GM18520 (cell line): Measurements from ENCODE around the gene LRP11.
"Not testable (repeated sequence)": the region's sequence is repeated elsewhere in the genome, so short reads cannot be mapped to it uniquely, and the experiment has no call there.

Source experiments
- ATAC-seq: cut with Tn5 transposase; IDR thresholded peaks from one replicate; pipeline ENCODE4 v1.9.1; 2021; ENCODE audit not compliant: unreplicated experiment

Gene LRP11

DNA sequence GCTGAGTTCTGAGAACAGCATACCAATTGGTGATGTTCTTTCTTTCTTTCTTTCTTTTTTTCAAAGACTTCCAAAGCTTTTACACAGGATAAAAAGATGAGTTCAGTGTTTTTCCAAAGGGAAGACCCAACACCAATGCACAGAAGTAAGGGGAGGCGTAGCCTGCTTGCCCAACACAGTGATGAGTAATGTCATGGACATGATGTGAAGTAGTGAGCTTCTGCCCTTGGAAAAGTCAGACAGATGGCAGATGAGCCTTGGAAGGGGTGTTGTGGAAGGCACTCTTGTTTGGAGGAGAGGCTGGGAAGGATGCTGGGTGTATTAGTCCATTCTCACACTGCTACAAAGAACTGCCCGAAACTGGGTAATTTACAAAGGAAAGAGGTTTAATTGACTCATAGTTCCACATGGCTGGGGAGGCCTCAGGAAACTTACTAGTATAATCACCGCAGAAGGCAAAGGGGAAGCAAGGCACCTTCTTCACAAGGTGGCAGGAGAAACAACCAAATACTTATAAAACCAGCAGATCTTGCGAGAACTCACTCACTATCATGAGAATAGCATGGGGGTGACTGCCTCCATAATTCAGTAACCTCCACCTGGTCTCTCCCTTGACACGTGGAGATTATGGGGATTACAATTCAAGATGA, 12.6 kb downstream of the LRP11 start:
- no peak for ATAC-seq

DNA sequence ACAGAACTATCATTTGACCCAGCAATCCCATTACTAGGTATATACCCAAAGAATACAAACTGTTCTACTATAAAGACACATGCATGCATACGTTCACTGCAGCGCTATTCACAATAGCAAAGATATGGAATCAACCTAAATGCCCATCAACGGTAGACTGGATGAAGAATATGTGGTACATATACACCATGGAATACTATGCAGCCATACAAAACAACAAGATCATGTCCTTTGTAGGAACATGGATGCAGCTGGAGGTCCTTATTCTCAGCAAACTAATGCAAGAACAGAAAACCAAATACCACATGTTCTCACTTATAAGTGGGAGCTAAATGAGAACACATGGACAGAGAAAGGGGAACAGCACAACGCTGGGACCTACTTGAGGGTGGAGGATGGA, 15.8 kb downstream of the LRP11 start:
- ATAC-seq: not testable (repeated sequence)

DNA sequence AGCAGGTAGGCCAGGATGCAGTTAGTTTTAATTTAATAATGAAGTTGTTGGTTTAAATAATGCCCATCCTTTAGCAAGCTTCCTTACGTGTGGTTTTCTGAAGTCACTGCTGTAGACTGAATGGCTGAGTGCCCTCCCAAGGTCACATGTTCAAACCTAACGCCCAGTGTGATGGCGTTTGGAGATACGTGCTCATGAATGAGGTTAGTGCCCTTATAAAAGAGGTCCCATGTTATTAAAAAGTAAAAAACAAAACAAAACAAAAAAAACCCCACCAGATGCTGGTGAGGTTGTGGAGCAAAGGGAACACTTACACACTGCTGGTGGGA, 16.3 kb downstream of the LRP11 start:
- no peak for ATAC-seq

DNA sequence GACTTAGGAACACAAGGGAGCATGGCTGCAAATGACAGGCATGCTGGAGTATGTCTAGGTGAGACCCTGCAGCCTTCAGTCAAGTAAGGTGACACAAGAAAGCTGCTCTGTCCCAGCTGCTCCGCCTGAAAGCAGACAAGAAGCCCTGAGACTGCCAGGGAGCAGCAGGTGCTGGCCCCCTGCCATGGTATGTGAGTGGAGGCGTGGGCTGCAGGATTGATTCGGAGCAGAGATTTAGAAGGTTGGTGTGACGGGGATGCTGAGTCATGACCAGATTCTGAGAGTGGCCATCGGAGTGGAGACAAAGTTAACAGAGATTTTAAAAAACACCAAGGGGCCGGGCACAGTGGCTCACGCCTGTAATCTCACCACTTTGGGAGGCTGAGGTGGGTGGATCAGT, 17.8 kb downstream of the LRP11 start:
- ATAC-seq: no peak

DNA sequence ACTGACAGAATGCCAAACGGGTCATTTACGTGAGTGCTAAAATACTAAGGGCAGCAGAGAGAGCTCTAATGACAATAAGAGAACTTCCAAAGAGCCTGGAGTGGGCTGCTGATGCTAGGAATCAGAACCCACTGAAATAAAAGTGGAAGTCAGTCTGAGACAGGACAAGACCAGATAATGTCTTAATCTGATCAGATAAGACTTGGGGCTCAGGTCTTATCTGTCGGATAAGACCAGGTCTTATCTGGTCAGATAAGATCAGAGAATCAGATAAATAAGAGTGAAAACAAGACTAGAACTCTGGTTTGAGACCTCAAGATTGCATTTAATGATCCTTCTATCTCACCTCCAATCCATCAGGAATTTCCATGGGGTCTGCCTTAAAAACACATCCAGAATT, 18.6 kb downstream of the LRP11 start:
- ATAC-seq: no peak

DNA sequence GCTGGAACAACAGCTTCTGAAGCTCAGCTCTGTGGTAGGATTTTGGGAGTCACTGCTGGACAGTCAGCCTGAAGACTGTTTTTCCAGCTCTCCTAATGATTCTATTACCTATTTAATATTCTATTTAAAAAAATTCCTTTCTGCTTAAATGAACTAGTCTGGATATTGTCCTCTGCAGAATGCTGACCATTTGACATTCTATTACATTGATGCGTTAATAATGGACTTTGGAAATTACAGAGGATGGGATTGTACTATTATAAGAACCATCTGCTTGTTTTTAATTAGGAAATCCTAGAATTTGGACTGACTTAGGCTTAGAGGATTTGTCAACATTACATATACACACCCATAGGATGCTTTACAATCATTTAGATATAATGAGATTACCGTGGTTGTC, 19.7 kb downstream of the LRP11 start:
- ATAC-seq: no peak

DNA sequence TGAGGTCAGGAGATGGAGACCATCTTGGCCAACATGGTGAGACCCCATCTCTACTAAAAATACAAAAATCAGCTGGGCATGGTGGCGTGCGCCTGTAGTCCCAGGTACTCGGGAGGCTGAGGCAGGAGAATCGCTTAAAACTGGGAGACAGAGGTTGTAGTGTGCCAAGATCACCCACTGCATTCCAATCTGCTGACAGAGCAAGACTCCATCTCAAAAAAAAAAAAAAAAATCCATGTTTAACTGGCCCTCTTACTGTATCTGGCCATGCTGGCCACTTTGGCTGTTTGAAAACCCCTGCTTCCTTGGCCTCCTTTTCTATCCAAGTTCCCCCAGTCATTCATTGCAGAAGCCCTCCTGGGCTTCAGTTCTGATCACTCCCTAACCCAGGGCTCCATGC, 20.1 kb downstream of the LRP11 start:
- ATAC-seq: not testable (repeated sequence)

DNA sequence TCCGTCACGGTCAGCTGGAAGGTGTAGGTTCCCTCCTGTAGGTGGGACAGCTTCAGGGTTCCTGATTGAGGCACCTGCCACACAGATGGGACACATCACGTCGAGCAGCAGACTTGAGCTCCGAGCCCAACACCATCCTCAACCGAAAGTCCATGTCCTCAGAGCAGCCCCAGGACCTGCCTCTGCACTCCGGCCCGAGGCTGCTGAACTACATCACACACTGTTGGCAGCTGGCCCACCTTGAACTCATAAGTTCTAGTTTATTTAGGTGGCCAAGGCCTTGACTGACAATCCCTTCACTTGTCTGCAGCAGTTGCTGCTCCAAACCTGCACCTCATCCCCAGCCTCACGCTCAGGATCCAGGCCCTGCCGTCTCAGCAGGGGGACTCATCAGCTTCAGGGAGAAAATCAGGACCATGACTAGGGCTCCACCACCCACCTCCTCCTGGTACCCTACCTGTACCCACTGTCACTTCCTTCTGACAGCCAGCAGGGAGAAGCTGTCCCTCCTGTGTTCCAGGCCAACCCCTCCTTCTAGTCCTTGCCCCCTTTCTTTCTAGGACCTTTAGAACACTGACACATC, 21.0 kb downstream of the LRP11 start:
- ATAC-seq: no peak

DNA sequence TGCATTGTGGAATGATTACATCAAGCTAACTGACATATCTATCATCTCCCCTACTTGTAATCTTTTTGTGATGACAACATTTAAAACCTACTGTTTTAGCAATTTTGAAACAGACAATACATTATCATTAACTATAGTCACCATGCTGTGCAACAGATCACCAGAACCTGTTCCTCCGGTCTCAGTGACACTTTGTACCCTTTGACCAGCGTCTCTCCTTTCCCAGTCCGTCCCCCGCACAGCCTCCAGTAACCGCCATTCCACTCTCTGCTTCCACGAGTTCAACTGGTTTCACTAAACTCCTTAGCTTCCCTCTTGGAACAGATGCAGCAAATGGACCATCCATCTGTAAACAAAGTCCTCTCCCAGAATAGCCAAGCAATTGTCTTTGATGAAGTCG, 21.8 kb downstream of the LRP11 start:
- ATAC-seq: no peak

DNA sequence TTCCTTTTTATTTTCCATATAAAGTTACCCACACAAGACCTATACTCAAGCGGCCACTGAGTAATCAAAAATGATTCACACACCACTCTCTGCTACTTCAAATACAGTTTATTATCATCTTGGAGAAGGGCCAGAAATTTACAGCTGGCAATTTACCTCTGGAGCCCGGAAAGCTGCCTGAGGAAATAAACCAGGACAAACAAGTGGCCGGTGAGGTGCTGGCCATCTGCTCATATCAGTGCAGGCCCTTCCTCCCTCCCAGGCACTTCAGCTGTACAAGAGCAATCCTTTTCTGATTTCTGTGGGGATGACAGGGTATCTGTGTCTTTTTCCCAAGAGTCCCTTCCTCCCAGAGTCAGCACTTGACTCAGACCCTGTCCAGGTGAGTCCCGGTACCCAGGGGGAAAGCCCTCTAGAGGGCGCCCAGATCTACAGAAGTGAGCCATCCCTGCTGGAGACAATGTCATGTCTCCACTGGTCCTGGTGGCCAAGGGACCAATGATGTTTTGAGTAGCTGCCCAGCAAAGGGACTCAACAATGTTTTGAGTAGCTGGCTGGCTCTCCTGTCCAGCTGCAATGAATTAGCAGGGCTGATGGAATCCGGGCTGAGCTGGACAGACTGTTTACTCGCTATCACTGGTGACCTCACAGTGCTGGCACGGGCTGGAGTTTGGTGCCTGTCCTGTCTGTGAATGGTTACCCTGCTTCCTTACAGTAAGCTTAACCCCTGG, 23.6 kb downstream of the LRP11 start:
- ATAC-seq: no peak

DNA sequence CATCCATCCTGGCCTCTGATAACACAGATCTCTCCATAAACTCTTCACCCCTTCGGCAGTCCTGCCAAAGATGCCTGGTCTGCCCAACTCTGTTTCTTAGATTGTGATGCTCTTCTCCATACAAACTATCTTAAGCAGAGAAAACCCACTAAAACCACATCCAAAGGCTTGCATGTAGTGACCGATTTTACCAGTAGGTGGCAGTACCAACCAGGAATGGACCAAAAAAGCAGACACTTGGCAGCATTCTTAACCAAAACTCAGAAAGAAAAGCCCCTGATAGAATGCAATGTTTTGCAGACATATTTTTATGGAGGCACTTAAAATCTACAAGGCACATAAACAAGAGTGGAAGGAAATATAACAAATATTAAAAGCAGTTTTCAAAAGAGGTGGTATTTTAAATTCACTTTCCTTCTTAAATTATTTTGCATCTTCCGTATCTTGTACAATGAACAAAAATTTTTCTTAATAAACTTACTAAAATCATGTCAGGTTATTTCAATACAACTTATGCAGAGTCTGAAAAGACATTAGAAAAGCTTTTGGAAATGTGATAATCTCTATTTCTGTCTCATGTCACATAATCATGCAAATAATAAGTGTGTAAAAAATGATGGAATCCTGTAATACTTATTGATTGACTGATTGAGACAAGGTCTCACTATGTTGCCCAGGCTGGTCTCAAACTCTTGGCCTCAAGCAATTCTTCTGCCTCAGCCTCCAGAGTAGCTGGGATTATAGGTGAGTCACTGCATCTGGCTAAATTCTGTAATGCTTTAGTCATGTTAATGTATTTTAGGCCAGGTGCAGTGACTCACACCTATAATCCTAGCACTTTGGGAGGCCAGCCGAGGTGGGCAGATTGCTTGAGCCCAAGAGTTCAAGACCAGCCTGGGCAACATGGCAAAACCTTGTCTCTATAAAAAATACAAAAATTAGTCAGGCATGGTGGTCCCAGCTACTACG, 29.4 kb downstream of the LRP11 start:
- ATAC-seq: no peak

DNA sequence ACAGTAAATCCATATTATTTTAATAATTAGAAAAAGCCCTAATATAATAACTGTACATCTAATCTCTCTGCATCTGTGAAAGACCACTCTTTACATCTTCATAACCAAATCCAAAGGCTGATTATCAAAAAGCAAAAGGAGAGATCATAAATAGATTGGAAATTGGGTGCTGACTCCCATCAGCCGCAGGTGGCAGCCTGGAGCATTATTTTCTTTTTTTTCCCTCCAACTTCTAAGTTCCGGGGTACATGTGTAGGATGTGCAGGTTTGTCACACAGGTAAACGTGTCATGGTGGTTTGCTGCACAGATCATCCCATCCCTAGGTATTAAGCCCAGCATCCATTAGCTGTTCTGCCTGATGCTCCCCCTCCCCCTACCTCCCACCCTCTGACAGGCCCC, 30.5 kb downstream of the LRP11 start:
- ATAC-seq: no peak

DNA sequence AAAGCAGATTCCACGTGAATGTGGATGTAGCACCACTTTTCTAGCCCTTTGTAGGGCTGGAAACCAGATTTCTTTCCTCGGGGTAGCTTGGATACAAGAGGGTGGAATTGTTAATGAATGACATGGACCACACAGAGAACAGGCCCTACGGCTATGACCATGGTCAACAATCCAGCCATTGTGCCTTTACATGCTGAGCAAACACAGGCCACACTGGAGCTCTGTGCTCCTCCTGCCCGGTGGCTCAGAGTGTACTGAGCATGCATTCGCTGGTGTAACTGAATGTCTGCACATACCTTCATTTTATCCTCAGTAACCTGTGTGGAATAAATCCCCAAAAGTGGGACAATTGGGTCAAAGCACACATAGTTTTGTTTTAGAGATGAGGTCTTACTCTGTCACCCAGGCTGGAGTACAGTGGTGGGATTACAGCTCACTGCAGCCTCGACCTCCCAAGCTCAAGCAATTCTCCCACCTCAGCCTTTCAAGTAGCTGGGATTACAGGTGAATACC, 32.8 kb downstream of the LRP11 start:
- ATAC-seq: no peak

DNA sequence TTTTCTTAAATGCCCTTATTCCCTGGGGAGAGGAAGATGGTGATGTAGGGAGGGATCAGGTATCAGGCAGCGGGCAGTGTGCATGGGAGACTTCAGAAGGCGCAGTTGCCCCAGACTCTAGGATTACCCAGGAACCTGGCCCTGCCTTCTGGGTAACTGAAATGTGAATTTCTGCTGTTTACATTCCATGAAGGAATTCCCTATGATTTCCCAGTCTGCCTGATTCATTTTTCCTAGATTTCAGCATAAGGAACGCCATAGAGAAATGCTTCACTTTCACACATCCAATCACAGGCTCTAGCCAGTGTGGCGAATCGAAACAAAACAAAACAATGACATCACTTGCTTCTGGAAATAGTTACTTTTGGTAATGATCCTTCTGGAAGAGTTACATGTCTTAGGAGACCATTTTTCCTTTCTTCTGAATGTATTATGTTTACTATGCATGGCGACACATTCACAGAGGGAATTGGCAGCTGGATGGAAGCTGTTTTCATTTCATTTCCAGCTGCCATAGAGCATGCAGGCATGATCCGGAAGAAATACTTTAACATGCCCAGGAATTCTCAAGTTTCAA, 33.3 kb downstream of the LRP11 start:
- ATAC-seq: no peak

DNA sequence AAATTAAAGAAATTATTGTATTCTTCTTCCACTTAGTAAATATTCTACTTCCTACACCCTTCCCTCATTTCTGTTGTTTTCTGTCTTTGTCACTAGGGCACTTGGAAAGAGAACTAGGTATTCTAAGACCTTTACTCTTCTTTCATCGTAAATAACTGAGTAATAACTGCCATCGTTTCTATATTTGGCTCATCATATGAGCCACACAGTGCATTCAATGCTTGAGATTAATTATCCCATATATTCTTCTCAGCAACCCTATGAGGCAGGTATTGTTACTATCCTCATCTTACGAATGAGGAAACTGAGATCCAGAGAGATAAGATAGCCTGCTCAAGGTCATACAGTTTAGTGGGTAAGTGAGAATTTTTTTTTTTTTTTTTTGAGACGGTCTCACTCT, 38.9 kb downstream of the LRP11 start:
- ATAC-seq: no peak

DNA sequence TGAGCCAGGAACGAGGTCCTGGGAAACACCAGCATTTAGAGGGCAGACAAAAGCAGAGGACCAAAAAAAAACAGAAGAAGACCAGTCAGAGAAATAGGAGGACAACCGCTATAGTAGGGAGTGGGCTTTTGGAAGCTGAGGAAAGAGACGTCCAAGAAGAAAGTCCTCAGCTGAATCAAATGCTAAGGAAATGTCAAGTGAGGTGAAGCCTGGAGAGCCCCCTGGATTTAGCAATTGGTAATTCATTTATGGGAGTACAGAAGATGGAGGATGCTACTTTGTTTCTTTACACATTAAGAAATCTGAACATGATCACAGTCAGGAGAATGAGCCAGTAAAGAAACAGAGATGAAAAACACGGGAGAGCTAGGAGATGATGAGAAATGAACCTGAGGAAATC, 41.1 kb downstream of the LRP11 start:
- ATAC-seq: no peak

DNA sequence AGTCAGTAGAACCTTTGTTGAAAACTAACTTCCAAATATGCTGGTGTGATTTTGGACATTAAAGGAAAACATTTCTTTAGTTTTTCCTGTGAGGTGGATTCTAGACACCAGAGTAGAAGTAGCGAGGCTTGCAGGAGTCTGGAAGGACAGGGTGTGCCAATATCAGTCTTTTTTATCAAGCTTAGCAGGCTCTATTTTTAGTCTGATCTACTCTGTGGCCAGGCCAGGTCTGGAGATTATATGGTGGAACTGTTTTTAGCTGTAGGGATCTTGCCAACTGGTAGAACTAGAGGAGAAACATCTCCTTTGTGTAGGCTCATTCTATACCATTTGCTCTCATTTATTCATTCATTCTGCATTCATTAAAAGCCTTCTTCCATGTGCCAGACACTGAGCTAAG, 42.7 kb downstream of the LRP11 start:
- ATAC-seq: no peak

DNA sequence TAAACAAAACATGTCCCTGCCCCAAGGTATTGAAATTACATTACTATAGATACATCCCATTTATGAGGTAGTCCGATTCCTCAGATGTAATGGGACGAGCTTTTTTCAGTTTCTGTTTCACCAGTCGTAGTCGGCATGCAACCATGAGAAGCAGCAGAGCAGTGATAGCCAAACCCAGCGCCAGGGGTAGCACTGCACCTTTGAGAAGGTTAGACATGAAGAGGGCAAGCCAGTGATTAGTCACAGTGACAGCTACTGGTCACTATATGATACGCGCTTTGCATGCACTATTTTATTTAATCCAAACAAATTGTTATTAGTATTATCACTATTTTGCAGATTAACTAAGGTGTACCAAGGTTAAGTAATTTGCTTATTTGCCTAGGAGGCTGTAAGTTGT, 43.7 kb downstream of the LRP11 start:
- no peak for ATAC-seq

DNA sequence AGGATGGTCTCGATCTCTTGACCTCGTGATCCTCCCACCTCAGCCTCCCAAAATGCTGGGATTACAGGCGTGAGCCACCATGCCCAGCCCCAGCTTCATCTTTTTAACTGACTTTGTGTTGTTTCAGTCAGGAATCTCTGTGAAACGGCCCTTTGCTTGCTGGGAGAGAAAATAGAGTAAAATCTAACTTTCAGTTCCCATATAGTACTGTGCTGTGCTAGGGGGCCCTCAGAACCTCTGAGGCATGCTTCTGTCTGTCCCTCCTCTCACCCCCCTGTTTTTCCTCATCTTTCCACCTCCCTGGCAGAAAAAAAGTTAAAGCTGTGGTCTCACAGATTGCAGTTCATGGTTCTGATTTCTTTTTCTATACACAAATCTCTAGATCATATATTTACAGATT, 48.4 kb downstream of the LRP11 start:
- no peak for ATAC-seq

DNA sequence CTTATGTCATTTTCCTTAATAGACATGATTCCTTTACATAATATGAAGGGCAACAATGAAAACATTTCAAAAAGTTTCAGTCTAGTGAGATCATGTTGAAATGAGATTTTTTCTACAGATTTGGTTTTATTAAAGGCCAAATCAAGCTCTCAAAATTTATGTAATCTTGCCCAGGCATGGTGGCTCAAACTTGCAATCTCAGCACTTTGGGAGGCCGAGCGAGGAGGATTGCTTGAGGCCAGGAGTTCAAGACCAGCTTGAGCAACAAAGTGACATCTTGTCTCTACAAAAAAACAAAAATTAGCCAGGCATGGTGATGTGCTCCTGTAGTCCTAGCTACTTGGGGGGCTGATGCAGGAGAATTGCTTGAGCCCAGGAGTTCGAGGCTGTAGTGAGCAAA, 50.8 kb downstream of the LRP11 start:
- ATAC-seq: no peak

DNA sequence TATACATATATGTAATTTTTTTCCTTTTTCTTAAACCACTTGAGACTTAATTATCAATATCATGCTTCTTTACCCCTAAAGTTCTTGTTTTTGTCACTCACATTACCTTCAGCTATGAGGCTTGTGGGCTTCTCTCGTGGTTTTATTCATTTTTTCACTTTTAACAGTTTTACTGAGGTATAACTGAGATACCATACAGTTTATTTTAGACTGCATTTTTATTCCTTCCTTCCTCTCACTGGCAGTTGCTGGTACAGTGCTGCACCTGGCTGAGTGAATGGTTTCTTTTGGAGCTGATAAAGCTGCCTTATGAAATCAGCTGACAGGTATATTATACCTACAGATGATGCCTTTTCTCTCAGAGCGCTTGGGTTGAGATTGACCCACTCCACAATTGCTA, 54.4 kb downstream of the LRP11 start:
- ATAC-seq: no peak
